Right kidney (tissue), 1 donor: ENCODE data around the gene STK10.

Source experiments
- DNase-seq: peaks from one replicate; pipeline ENCODE4 v3.0.0-alpha.2; 2016

STK10 gene

DNA sequence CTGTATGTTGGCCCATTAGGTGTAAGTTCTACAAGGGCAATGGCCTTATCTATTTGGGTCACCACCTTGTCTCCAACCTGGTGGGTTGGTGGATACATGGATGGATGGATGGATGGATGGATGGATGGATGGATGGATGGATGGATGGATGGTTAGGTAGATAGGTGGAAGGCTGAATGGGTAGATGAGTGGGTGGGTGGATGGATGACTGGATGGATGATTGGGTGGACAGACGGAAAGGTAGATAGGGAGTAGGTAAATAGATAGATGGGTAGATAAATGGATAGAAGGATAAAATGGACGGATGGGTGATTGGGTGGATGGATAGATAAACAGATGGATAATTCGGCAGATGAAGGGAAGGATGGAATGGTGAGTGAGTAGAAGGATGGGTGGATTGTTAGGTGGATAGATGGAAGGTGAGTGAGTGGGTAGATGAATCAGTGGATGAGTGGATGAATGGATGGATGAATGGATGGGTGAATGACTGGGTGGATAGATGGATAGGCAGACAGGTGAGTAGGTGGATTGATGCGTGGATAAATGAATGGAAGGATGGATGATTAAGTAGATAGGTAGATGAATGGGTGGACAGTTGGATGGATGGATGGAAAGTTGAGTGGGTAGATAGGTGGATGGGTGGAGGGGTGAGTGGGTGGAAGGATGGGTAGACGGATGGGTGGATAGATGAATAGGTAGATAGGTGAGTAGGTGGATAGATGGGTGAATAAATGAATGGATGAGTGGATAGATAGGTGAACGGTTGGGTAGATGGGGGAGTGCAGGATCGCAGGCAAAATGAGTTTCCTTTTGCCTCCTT lies 98.5 kb downstream of the STK10 start:
- no peak for DNase-seq

- DNase-seq = no peak
Measured at GRCh38 chr5:172088801-172089200, 99.2 kb downstream of the STK10 start.

GRCh38 chr5:172086194-172086975 lies 101.6 kb downstream of the STK10 start:
- no peak for DNase-seq

DNA sequence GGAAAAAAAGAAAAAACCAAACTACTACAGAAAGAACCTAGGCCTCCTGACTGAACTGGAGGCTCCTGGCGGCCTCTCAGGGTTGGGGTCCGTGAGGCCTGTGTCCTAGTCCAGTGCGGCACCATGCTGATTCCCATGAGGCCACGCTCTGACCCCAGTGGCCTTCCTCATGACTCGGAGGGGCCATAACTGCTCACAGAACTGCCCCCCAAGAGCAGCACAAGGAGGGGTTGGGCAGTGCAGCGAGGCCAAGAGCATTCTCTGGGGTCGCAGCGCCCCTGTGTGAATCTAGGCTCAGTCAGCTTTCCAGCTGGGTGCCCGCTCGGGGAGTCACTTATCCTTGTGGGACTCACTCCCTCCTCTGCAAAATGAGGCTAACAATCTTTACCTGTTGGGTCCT lies 102.3 kb downstream of the STK10 start:
- no peak for DNase-seq

DNA sequence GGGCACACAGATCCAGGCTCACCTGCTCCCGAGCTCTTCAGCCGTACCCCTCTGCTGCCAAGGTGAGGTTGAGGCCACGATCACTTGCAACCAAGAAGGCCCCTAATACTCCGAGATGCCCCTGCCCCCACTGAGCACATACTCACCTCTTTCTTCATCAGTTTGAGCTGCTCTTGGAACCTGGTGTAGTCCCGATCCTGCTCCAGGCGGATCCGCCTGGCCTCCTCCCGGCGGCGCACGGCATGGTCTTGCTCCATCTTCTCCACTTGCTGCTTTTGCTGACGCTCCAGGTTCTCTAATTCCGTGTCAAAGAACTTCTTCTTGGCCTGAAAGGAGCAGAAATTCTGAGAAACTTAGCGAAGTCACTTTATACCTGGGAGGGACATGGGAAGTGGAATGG lies 105.8 kb downstream of the STK10 start:
- no peak for DNase-seq

GRCh38 chr5:172079876-172080275 lies 108.1 kb downstream of the STK10 start:
- no peak for DNase-seq

DNA sequence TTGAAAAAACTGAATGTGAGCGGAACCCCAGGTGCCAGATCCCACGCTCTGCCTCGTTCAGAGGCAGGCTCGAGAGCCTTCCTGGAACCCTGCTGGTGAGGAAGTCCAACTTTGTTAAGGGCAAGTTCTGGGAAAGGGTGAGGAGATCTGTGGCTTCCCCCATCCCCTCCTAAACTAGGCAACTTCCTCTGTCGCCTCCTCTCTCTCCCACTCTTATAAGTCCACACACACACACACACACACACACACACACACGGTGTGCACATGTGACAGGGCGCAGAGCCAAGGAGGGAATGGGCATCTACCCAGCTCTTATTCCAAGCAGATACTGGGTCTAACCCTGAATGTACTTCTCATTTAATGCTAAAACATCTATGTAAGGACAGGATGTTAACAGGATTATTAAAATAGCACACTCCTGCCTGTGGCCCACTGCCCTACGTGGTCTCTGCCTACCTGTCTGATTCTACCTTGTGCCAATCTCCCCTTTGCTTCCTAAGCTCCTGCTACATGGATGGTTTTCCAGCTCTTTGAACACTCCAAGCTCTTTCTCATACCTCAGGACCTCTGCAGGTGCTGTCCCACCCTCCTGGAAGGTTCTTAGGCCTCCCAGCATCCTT lies 109.2 kb downstream of the STK10 start:
- DNase-seq = no peak

- no peak for DNase-seq
Measured at GRCh38 chr5:172077664-172078425, 110.2 kb downstream of the STK10 start.

DNA sequence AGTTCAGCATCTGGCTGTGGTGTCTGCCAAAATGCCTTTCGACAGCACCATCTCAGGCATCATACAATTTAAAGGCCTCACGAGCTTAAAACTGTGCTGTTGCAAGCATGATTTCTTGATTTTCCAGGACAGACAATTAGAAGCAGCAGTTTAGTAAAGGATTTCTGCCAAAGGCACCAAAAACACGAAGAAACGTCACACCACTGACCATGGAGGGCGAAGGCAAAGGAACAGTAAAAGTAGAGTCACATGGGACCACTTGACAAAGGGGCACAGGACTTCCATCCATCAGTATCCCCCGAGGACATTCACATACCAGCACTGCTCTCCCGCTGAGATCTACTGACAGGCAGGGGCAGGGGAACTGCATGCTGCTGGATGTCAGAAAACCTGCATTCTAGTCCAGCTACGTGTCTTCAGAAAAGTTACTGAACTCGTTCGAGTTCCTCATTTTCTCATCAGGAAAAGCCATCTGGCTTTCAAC lies 111.2 kb downstream of the STK10 start:
- no peak for DNase-seq

DNA sequence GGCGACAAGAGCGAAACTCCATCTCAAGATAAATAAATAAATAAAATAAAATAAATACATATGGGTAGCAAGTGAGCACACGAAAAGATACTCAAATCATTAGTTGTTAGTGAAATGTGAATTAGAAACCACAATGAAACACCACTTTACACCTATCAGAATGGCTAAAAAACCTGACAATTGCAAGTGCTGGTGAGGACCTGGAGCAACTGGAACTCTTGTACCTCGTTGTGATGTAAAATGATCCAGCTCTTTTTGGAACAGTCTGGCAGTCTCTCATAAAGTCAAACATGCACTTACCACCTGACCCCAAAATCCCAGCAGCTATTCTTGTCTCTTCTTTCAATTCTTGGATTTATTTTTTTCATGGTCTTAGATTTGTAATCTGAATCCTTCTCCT lies 112.4 kb downstream of the STK10 start:
- no peak for DNase-seq

- no peak for DNase-seq
Measured at GRCh38 chr5:172074896-172075295, 113.1 kb downstream of the STK10 start.

- DNase-seq = no peak
Measured at GRCh38 chr5:172071309-172071875, 116.6 kb downstream of the STK10 start.

- DNase-seq = no peak
Measured at GRCh38 chr5:172065431-172066065, 122.5 kb downstream of the STK10 start.

GRCh38 chr5:172064766-172065165 lies 123.3 kb downstream of the STK10 start:
- no peak for DNase-seq

- DNase-seq = no peak
Measured at GRCh38 chr5:172064358-172064757, 123.7 kb downstream of the STK10 start.

DNA sequence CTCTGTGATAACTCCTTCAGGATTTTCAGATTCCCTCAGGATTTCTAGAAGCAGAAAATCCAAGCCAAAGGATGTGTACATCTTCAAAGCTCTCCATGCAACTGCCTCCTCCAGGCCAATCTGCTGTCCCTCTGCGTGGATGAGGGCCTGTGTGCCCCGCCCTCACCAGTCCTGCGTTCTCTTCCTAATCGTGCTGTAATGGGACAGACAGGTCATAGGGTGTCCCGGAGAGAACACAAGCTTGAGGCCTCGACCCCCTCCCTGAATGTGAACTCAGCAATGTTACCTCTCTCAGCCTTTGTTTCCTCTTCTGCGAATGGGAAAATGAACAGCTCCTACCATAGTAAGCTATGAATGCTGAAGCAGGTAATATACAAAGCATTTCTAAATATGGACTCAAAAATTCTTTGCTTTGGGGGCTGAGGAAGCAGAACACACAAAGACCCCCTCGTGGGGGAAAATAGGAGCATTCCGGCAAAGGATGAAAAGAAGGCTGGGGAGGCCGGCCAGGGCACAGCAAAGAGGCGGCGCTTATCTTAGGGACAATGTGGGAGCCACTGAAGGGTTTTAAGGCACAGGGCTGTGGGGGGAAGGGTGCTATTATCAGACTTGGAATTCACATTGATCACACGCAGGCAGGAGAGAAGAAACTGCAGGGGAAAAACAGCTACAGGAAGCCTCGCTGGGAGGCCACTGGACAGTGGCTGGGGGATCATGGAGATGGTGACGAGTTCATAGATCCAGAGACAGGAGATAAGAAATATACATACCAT lies 124.4 kb downstream of the STK10 start:
- DNase-seq = no peak

DNA sequence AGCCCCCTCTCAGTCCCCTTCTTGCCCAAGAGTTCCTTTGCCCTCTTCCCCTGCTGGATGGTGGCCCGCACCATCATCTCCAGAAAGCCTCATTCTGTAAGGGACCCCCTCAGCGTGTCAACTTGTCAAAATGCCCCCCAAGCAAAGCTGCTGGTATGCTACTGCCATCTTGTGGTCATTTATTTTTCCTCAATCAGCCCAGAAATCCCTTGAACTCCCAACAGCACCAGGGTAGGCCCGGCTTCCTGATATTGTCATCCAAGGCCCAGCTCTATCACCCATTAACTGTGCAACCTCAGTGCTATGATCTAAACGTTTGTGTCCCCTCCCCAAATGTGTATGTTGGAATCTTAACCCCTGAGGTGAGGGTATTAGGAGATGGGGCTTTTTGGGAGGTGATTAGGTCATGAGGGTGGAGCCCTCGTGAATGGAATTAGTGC lies 128.3 kb downstream of the STK10 start:
- no peak for DNase-seq

DNA sequence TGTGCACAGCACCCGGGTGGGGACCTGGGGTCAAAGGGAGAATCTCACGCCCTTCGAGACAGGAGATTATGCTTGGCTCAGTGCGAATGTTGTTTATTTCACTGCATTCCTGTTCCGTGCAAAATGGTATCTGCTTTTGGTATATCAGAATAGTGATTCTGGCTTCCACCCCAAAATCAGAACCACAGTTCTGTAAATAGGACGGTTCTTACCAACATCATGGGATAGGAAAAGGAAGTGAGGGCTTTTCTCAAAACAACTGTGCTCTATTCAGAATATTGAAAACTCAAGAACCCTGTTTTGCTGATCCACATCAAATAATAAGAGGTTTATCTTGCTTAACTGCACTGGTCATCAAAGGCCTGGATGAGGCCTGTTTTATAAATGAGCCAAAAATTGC lies 129.9 kb downstream of the STK10 start:
- DNase-seq = no peak

DNA sequence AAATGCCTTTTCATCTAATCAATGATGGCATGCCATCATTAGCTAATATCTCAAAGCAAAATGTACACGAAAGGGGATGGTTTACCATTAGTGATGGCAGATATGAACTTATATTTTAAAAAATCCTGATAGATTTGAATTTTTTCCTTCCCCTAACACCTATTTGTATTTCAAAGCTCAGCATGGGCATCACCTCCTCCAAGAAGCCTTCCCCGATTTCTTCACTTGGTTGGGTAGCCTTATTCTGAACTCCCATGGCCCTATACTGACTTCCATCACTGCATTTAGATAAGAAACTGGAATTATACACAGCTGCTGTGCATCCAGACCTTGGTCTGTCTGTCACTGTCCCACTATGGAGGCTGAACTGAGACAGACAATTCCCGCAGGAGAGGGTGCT lies 132.0 kb downstream of the STK10 start:
- DNase-seq = no peak

- DNase-seq = no peak
Measured at GRCh38 chr5:172055421-172055820, 132.6 kb downstream of the STK10 start.
